NK-92 (cell line): ENCODE measurements around the gene LONRF3.
"Not testable (repeated sequence)": the region's sequence is repeated elsewhere in the genome, so short reads cannot be mapped to it uniquely, and the experiment has no call there.

Experiments
- DNase-seq: peaks from one replicate; lab custom pipeline; 2025; ENCODE audit not compliant: unreplicated experiment; lab: John Stamatoyannopoulos, UW

The LONRF3 gene

GRCh38 chrX:118983513-118983912 lies 9.1 kb downstream of the LONRF3 start:
- no peak for DNase-seq

GRCh38 chrX:118988911-118989310 lies 14.5 kb downstream of the LONRF3 start:
- DNase-seq = no peak

GRCh38 chrX:118989886-118990285 lies 15.5 kb downstream of the LONRF3 start:
- no peak for DNase-seq

- DNase-seq = no peak
Observed at GRCh38 chrX:118990512-118991227, 16.3 kb downstream of the LONRF3 start.

GRCh38 chrX:118992441-118993121 lies 18.2 kb downstream of the LONRF3 start:
- not testable (repeated sequence) for DNase-seq

GRCh38 chrX:119003462-119003861 lies 29.0 kb downstream of the LONRF3 start:
- DNase-seq = no peak

- DNase-seq = no peak
Observed at GRCh38 chrX:119004920-119005524, 30.6 kb downstream of the LONRF3 start.

GRCh38 chrX:119007189-119007770 lies 32.9 kb downstream of the LONRF3 start:
- no peak for DNase-seq

- DNase-seq = no peak
Observed at GRCh38 chrX:119008110-119008744, 33.8 kb downstream of the LONRF3 start.

- DNase-seq = no peak
Observed at GRCh38 chrX:119009071-119009470, 34.7 kb downstream of the LONRF3 start.

GRCh38 chrX:119010491-119010890 lies 36.1 kb downstream of the LONRF3 start:
- no peak for DNase-seq

GRCh38 chrX:119013164-119013563 lies 38.7 kb downstream of the LONRF3 start:
- no peak for DNase-seq

- DNase-seq = no peak
Observed at GRCh38 chrX:119015407-119016237, 41.2 kb downstream of the LONRF3 start.

- no peak for DNase-seq
Observed at GRCh38 chrX:119017077-119017476, 42.7 kb downstream of the LONRF3 start.

- DNase-seq = no peak
Observed at GRCh38 chrX:119025900-119026299, 51.5 kb downstream of the LONRF3 start.

- DNase-seq = not testable (repeated sequence)
Observed at GRCh38 chrX:119026344-119026743, 51.9 kb downstream of the LONRF3 start.

- DNase-seq = not testable (repeated sequence)
Observed at GRCh38 chrX:119027960-119028732, 53.7 kb downstream of the LONRF3 start.

- no peak for DNase-seq
Observed at GRCh38 chrX:119028733-119029330, 54.4 kb downstream of the LONRF3 start.

- DNase-seq = not testable (repeated sequence)
Observed at GRCh38 chrX:119029656-119030055, 55.2 kb downstream of the LONRF3 start.
